ENCODE measurements around the gene GRM8. TPM values are rescaled to one million over a fixed set of nuclear protein-coding genes. Genes with fewer than 3 reads are reported as not detected.

The GRM8 gene
- total RNA-seq, 2 experiments from 2014 or later = not detected

GRCh38 chr7:126690848-126691751 lies 561.6 kb downstream of the GRM8 start:
- Histone ChIP-seq H3K4me2 (ENCODE audit: low read length) (no peak overlapping the region), H3K9me3 (ENCODE audit: low read length) (no peaks in the 10 kb centered on the region), H3K36me3 (ENCODE audit: insufficient read depth, low read length) (no peaks in the 10 kb centered on the region), H3K4me3 (ENCODE audit: low read depth, low read length, poor library complexity, severe bottlenecking) (no peak overlapping the region), H3K4me1 (ENCODE audit: insufficient read depth, low read length, poor library complexity, severe bottlenecking) (no peaks in the 10 kb centered on the region), H3K27ac (ENCODE audit: low read depth, low read length, poor library complexity, severe bottlenecking) (no peak overlapping the region), H2AFZ (ENCODE audit: low read length) (no peak overlapping the region), H4K20me1 (ENCODE audit: insufficient read depth, low read length) (no peaks in the 10 kb centered on the region), H3K9me2 (ENCODE audit: insufficient read depth, low read length) (no peaks in the 10 kb centered on the region), H3K79me2 (ENCODE audit: insufficient read depth, low read depth, low read length) (no peaks in the 10 kb centered on the region)
- ChIA-PET POLR2A (no interaction called here), CTCF (ENCODE audit: unreplicated experiment) (no interaction called here)
- intact Hi-C loops (cut with micrococcal nuclease; ENCODE audit: unreplicated experiment) = no loop called here
- DNase-seq (ENCODE audit: low spot score) = no peak
- TF ChIP-seq CTCF (conservative IDR thresholded peaks at IDR 0.05; ENCODE audit: low read length) = no peak
- BruUV-seq (replicated peaks) = no TSS peak

- ChIA-PET CTCF (ENCODE audit: unreplicated experiment) (no interaction called here), POLR2A (no interaction called here)
- no TSS peak for BruUV-seq (replicated peaks)
Measured at GRCh38 chr7:126690104-126690503, 562.6 kb downstream of the GRM8 start.

More at GRCh38 chr7:126690104-126690503, 562.6 kb downstream of the GRM8 start:
- TF ChIP-seq EZH2phosphoT487 (IDR thresholded peaks at IDR 0.05; ENCODE audit: borderline replicate concordance, low read depth, low read length) (no peak), CTCF (conservative IDR thresholded peaks at IDR 0.05; ENCODE audit: low read length) (no peak)
- Histone ChIP-seq H2AFZ (ENCODE audit: low read length) (no peak overlapping the region), H3K9me3 (ENCODE audit: low read length) (no peaks in the 10 kb centered on the region), H3K27ac (ENCODE audit: low read depth, low read length, poor library complexity, severe bottlenecking) (no peak overlapping the region), H3K4me2 (ENCODE audit: low read length) (no peak overlapping the region), H3K4me1 (ENCODE audit: insufficient read depth, low read length, poor library complexity, severe bottlenecking) (no peaks in the 10 kb centered on the region), H3K9me2 (ENCODE audit: insufficient read depth, low read length) (no peaks in the 10 kb centered on the region), H4K20me1 (ENCODE audit: insufficient read depth, low read length) (no peaks in the 10 kb centered on the region), H3K4me3 (ENCODE audit: low read depth, low read length, poor library complexity, severe bottlenecking) (no peak overlapping the region), H3K36me3 (ENCODE audit: insufficient read depth, low read length) (no peaks in the 10 kb centered on the region), H3K79me2 (ENCODE audit: insufficient read depth, low read depth, low read length) (no peaks in the 10 kb centered on the region)
- intact Hi-C loops (cut with micrococcal nuclease; ENCODE audit: unreplicated experiment) = no loop called here
- DNase-seq (ENCODE audit: low spot score) = no peak
